Measurements from ENCODE around the gene FAM161A.
"Not testable (repeated sequence)": the region's sequence is repeated elsewhere in the genome, so short reads cannot be mapped to it uniquely, and the experiment has no call there.

Gene FAM161A

GRCh38 chr2:61853847-61854563 lies at the start of gene FAM161A:
Gene FAM161A, minus strand, starts transcription at chr2:61854060. Its CDS starts 19 bp downstream, at chr2:61854041.
- peak; percentile 72 for DNase-seq

GRCh38 chr2:61900281-61900680 lies 46.4 kb upstream of the FAM161A start:
- DNase-seq: no peak

GRCh38 chr2:61898810-61899209 lies 45.0 kb upstream of the FAM161A start:
- no peak for DNase-seq

- peak; percentile 89 for DNase-seq
Observed at GRCh38 chr2:61888267-61889055, 34.6 kb upstream of the FAM161A start, which contains the start of gene CCT4. Gene CCT4, minus strand, starts transcription at chr2:61888656. Its CDS starts 149 bp downstream, at chr2:61888507.

GRCh38 chr2:61887717-61888266 lies 33.9 kb upstream of the FAM161A start:
- no peak for DNase-seq

GRCh38 chr2:61885896-61886603 lies 32.2 kb upstream of the FAM161A start:
- DNase-seq: no peak

GRCh38 chr2:61882850-61883249 lies 29.0 kb upstream of the FAM161A start:
- no peak for DNase-seq

GRCh38 chr2:61879351-61879750 lies 25.5 kb upstream of the FAM161A start:
- not testable (repeated sequence) for DNase-seq

GRCh38 chr2:61878761-61879160 lies 24.9 kb upstream of the FAM161A start:
- no peak for DNase-seq

GRCh38 chr2:61877571-61878245 lies 23.8 kb upstream of the FAM161A start:
- DNase-seq: no peak

- DNase-seq: no peak
Observed at GRCh38 chr2:61876400-61876799, 22.5 kb upstream of the FAM161A start.

GRCh38 chr2:61866482-61867089 lies 12.7 kb upstream of the FAM161A start:
- not testable (repeated sequence) for DNase-seq

GRCh38 chr2:61862085-61862484 lies 8.2 kb upstream of the FAM161A start:
- DNase-seq: no peak

GRCh38 chr2:61857224-61857623 lies 3.4 kb upstream of the FAM161A start:
- DNase-seq: no peak

- no peak for DNase-seq
Observed at GRCh38 chr2:61855318-61855613, 1.4 kb upstream of the FAM161A start.

GRCh38 chr2:61854564-61855317 lies 881 bp upstream of the FAM161A start:
- peak; percentile 78 for DNase-seq

- no peak for DNase-seq
Observed at GRCh38 chr2:61853086-61853846, 594 bp downstream of the FAM161A start.

- DNase-seq: not testable (repeated sequence)
Observed at GRCh38 chr2:61851270-61851669, 2.6 kb downstream of the FAM161A start.

GRCh38 chr2:61845320-61845719 lies 8.5 kb downstream of the FAM161A start:
- no peak for DNase-seq

GRCh38 chr2:61841286-61841685 lies 12.6 kb downstream of the FAM161A start:
- no peak for DNase-seq

GRCh38 chr2:61834893-61835292 lies 19.0 kb downstream of the FAM161A start:
- DNase-seq: no peak

Measured in stimulated activated CD4-positive, alpha-beta T cell treated with anti-CD3 and anti-CD28 coated beads, Interleukin-12 subunit alpha, Interleukin-12 subunit beta, amount 100 ng/mL, for 4 hours (primary cell).